HEK293T (cell line): Measurements from ENCODE around the gene LARP1.

ENCODE experiments used
- ELF4 ChIP-seq: fragments of 450-650 bp; IDR thresholded peaks from 2 replicates; pipeline ENCODE4 v1.6.1; 2017; ENCODE audit warnings: antibody characterized with exemption
- SUZ12 ChIP-seq: fragments of 450-650 bp; IDR thresholded peaks from 2 replicates; pipeline ENCODE4 v1.6.1; 2016; ENCODE audit warnings: mild to moderate bottlenecking

DNA sequence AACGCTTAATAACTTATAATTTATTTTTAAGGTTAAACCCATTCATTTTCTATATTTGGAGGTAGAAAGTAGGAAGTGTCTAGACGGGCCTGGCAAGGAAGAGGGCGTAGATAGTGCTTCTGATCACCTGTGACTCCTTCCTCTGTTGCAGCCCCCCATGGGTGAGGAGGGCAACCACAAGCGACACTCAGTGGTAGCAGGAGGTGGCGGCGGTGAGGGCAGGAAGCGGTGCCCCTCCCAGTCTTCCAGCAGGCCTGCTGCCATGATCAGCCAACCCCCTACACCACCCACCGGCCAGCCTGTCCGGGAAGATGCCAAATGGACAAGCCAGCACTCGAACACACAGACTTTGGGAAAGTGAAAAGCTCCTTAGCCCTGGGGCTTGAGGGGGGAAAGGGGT, 58.6 kb downstream of the LARP1 start:
- no peak for TF ChIP-seq ELF4
- TF ChIP-seq SUZ12 = no peak
